ENCODE measurements around the gene OPTC. TPM values are rescaled to one million over a fixed set of nuclear protein-coding genes. Genes with fewer than 3 reads are reported as not detected.
A peak's percentile ranks its signal among the peaks of the same experiment; 100 is the strongest.

OPTC gene
- total and polyA plus RNA-seq, 4 donors, result not detected

DNA sequence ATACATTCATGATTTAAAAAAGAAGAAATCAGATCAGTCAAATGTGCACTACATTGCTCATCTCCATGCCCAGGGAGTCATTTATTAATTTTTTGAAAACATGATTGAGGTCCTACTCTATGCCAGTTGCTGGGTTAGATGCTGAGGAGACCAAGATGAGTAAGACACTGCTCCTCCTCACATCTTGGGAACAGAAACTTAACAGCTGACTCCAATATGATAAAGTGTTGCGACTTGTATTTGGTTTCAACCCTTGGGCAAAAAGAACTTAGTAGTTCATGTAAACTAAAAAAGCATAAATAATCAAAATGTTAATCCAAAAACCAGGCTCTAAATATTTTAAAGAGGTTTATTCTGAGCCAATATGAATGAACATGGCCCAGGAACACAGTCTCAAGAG is 56.9 kb downstream of the OPTC start:
- H3K9me3 ChIP-seq (ENCODE audit: control insufficient read depth in 4 of 4, insufficient read depth in 3 of 4, low read length in 3 of 4), result no peaks in the 10 kb centered on the region
- DNase-seq, result no peak
- H3K36me3 ChIP-seq (ENCODE audit: control insufficient read depth in 4 of 4, insufficient read depth in 4 of 4, low read length in 4 of 4), result no peaks in the 10 kb centered on the region
- H3K27me3 ChIP-seq (ENCODE audit: control insufficient read depth in 3 of 3, insufficient read depth in 3 of 3, low read length in 2 of 3), result no peaks in the 10 kb centered on the region
- TF ChIP-seq, protein P1, sequence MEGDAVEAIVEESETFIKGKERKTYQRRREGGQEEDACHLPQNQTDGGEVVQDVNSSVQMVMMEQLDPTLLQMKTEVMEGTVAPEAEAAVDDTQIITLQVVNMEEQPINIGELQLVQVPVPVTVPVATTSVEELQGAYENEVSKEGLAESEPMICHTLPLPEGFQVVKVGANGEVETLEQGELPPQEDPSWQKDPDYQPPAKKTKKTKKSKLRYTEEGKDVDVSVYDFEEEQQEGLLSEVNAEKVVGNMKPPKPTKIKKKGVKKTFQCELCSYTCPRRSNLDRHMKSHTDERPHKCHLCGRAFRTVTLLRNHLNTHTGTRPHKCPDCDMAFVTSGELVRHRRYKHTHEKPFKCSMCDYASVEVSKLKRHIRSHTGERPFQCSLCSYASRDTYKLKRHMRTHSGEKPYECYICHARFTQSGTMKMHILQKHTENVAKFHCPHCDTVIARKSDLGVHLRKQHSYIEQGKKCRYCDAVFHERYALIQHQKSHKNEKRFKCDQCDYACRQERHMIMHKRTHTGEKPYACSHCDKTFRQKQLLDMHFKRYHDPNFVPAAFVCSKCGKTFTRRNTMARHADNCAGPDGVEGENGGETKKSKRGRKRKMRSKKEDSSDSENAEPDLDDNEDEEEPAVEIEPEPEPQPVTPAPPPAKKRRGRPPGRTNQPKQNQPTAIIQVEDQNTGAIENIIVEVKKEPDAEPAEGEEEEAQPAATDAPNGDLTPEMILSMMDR (IDR thresholded peaks at IDR 0.05; ENCODE audit: control extremely low read depth, extremely low read depth), result no peak
- no peak overlapping the region for H3K27ac ChIP-seq (ENCODE audit: low read depth in 1 of 2, low read length in 1 of 2)
- no peak overlapping the region for H3K9ac ChIP-seq (ENCODE audit: insufficient read depth in 1 of 2, low read length in 2 of 2)
- WGBS, 2 donors, result 91 to 100% methylated on average over 1 of the region's 1 CpG
- no peak for ATAC-seq (ENCODE audit: insufficient read depth, low FRiP score)
- H3K4me1 ChIP-seq (ENCODE audit: control insufficient read depth in 5 of 5, insufficient read depth in 5 of 5, low read length in 5 of 5), result peaks cover 2 to 13% (median 4%) of the 10 kb centered on the region in 5 donors
- H3K4me3 ChIP-seq, result no peak overlapping the region

DNA sequence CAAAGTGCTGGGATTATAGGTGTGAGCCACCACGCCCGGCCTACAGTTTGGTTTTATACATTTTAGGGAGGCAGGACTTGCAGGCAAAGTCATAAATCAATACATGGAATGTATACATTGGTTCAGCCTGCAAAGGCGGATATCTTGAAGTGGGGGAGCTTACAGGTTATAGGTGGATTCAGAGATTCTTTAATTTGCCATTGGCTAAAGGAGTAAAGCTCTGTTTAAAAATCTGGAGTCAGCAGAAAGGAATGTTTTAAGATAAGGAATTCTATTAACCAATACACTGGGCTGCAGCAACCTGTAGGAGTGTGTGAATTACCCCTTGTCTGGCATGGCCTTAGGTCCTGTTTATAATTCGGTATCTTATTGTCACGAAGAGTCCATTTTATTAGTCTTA is 57.6 kb downstream of the OPTC start:
- peaks cover 4 to 20% (median 7%) of the 10 kb centered on the region in 5 donors for H3K4me1 ChIP-seq (ENCODE audit: control insufficient read depth in 5 of 5, insufficient read depth in 5 of 5, low read length in 5 of 5)
- 91 to 97% methylated on average over 5 of the region's 5 CpGs for WGBS, 2 donors

DNA sequence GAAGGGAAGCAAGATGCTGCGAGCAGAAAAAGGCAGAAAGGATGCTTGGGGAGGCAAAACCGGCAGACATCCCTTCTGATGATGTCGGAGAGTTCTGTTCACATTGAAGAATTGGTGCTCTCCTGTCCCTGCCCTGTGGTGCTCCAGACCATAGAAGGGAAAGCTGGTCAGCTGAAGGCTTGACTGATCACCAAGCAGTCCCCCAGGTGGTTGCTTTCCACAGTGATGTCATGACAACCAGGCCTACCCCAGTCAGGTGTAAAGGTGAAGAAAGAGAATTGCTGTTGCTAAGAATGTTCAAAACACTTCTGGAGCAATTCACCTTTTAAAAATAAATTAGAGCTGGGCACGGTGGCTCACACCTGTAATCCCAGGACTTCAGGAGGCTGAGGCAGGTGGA is 59.5 kb downstream of the OPTC start:
- no peak overlapping the region for H3K9ac ChIP-seq (ENCODE audit: insufficient read depth in 1 of 2, low read length in 2 of 2)
- ATAC-seq (ENCODE audit: insufficient read depth, low FRiP score) (no peak), DNase-seq (no peak)
- no peaks in the 10 kb centered on the region for H3K9me3 ChIP-seq (ENCODE audit: control insufficient read depth in 4 of 4, insufficient read depth in 3 of 4, low read length in 3 of 4)
- WGBS, 2 donors, result 88 to 91% methylated on average over 4 of the region's 4 CpGs
- no peaks in the 10 kb centered on the region for H3K27me3 ChIP-seq (ENCODE audit: control insufficient read depth in 3 of 3, insufficient read depth in 3 of 3, low read length in 2 of 3)
- H3K4me1 ChIP-seq (ENCODE audit: control insufficient read depth in 5 of 5, insufficient read depth in 5 of 5, low read length in 5 of 5), result peaks cover 4 to 20% (median 7%) of the 10 kb centered on the region in 5 donors
- no peaks in the 10 kb centered on the region for H3K36me3 ChIP-seq (ENCODE audit: control insufficient read depth in 4 of 4, insufficient read depth in 4 of 4, low read length in 4 of 4)
- H3K27ac ChIP-seq (ENCODE audit: low read depth in 1 of 2, low read length in 1 of 2), result peak overlapping the region in 1 of 2 donors; percentile 26
- H3K4me3 ChIP-seq, result no peak overlapping the region
- TF ChIP-seq, protein P1 (IDR thresholded peaks at IDR 0.05; ENCODE audit: control extremely low read depth, extremely low read depth), result no peak

More for the DNA sequence above, 57.6 kb downstream of the OPTC start:
- no peak overlapping the region for H3K4me3 ChIP-seq
- H3K27ac ChIP-seq (ENCODE audit: low read depth in 1 of 2, low read length in 1 of 2), result peak overlapping the region in 1 of 2 donors; percentile 37
- H3K27me3 ChIP-seq (ENCODE audit: control insufficient read depth in 3 of 3, insufficient read depth in 3 of 3, low read length in 2 of 3), result no peaks in the 10 kb centered on the region
- TF ChIP-seq, protein P1 (IDR thresholded peaks at IDR 0.05; ENCODE audit: control extremely low read depth, extremely low read depth), result no peak
- H3K9me3 ChIP-seq (ENCODE audit: control insufficient read depth in 4 of 4, insufficient read depth in 3 of 4, low read length in 3 of 4), result no peaks in the 10 kb centered on the region
- H3K36me3 ChIP-seq (ENCODE audit: control insufficient read depth in 4 of 4, insufficient read depth in 4 of 4, low read length in 4 of 4), result no peaks in the 10 kb centered on the region
- H3K9ac ChIP-seq (ENCODE audit: insufficient read depth in 1 of 2, low read length in 2 of 2), result no peak overlapping the region
- ATAC-seq (ENCODE audit: insufficient read depth, low FRiP score) (no peak), DNase-seq (no peak)

DNA sequence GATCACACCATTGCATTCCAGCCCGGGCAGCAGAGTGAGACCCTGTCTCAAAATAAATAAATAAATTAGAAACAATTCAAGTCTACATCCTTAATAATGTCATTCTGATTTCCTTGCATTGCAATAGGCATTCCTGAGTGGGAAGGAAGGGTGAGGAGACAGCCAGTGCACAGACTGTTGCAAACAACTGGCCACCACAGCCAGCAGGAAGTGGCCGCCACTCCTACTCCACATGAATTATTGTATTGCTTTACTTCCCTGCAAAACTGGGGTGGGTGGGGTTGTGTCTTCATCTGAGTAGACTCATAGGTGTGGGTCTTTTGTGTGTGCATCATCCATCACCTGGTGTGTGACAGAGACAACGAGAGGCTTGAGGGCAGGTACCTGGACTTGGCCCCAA is 60.1 kb downstream of the OPTC start:
- DNase-seq (no peak), ATAC-seq (ENCODE audit: insufficient read depth, low FRiP score) (no peak)
- H3K4me1 ChIP-seq (ENCODE audit: control insufficient read depth in 5 of 5, insufficient read depth in 5 of 5, low read length in 5 of 5), result peaks cover 0 to 16% (median 7%) of the 10 kb centered on the region in 5 donors
- no peaks in the 10 kb centered on the region for H3K36me3 ChIP-seq (ENCODE audit: control insufficient read depth in 4 of 4, insufficient read depth in 4 of 4, low read length in 4 of 4)
- no peak overlapping the region for H3K9ac ChIP-seq (ENCODE audit: insufficient read depth in 1 of 2, low read length in 2 of 2)
- TF ChIP-seq, protein P1 (IDR thresholded peaks at IDR 0.05; ENCODE audit: control extremely low read depth, extremely low read depth), result no peak
- H3K9me3 ChIP-seq (ENCODE audit: control insufficient read depth in 4 of 4, insufficient read depth in 3 of 4, low read length in 3 of 4), result no peaks in the 10 kb centered on the region
- no peaks in the 10 kb centered on the region for H3K27me3 ChIP-seq (ENCODE audit: control insufficient read depth in 3 of 3, insufficient read depth in 3 of 3, low read length in 2 of 3)
- WGBS, 2 donors, result 68 to 73% methylated on average over 3 of the region's 3 CpGs
- peak overlapping the region in 1 of 2 donors; percentile 43 for H3K27ac ChIP-seq (ENCODE audit: low read depth in 1 of 2, low read length in 1 of 2)
- H3K4me3 ChIP-seq, result no peak overlapping the region
